Smooth muscle cell (in vitro differentiated cells): Measurements from ENCODE around the gene RBCK1. TPM values are rescaled to one million over a fixed set of nuclear protein-coding genes. Genes with fewer than 3 reads are reported as not detected.

Source experiments
- DNase-seq: peaks from one replicate; lab custom pipeline; 2025; ENCODE audit not compliant: unreplicated experiment; lab: John Stamatoyannopoulos, UW
- H2AFZ ChIP-seq: fragments of 200-600 bp; sonication (generic); 2 replicates; pipeline ENCODE4 v1.6.0; 2016; ENCODE audit warnings: antibody characterized with exemption, low read depth, mild to moderate bottlenecking
- H3F3A ChIP-seq: fragments of 200-600 bp; sonication (generic); 2 replicates; pipeline ENCODE4 v1.6.0; 2017; ENCODE audit warnings: antibody characterized with exemption, low read depth
- H3K27ac ChIP-seq: fragments of 200-600 bp; sonication (generic); 2 replicates; pipeline ENCODE4 v1.5.1; 2016; ENCODE audit warnings: low read depth, mild to moderate bottlenecking
- H3K27me3 ChIP-seq: fragments of 200-600 bp; sonication (generic); 2 replicates; pipeline ENCODE4 v1.6.1; 2016; ENCODE audit warnings: low read depth, mild to moderate bottlenecking
- H3K36me3 ChIP-seq: fragments of 200-600 bp; sonication (generic); 2 replicates; pipeline ENCODE4 v1.5.1; 2016; ENCODE audit warnings: low read depth
- H3K4me1 ChIP-seq: fragments of 200-600 bp; sonication (generic); 2 replicates; pipeline ENCODE4 v1.5.1; 2016; ENCODE audit warnings: low read depth
- H3K4me2 ChIP-seq: fragments of 200-600 bp; sonication (generic); 2 replicates; pipeline ENCODE4 v1.6.0; 2016; ENCODE audit warnings: mild to moderate bottlenecking
- H3K4me3 ChIP-seq: fragments of 200-600 bp; sonication (generic); 2 replicates; pipeline ENCODE4 v1.5.1; 2016; ENCODE audit warnings: mild to moderate bottlenecking
- H3K79me2 ChIP-seq: fragments of 200-600 bp; sonication (generic); 2 replicates; pipeline ENCODE4 v1.6.0; 2016; ENCODE audit warnings: low read depth, mild to moderate bottlenecking
- H3K9ac ChIP-seq: fragments of 200-600 bp; sonication (generic); 2 replicates; pipeline ENCODE4 v1.6.0; 2016; ENCODE audit warnings: low read depth
- H3K9me3 ChIP-seq: fragments of 200-600 bp; sonication (generic); replicated peaks from 2 replicates; pipeline ENCODE4 v1.5.1; 2016; ENCODE audit warnings: low read depth
- H4K20me1 ChIP-seq: fragments of 200-600 bp; sonication (generic); 2 replicates; pipeline ENCODE4 v1.6.0; 2016; ENCODE audit warnings: low read depth
- CTCF ChIP-seq: fragments of 200-600 bp; sonication (generic); IDR thresholded peaks from 2 replicates; pipeline ENCODE4 v1.5.1; 2017; ENCODE audit warnings: borderline replicate concordance, mild to moderate bottlenecking, antibody characterized with exemption; ENCODE audit not compliant: insufficient read depth, poor library complexity, severe bottlenecking
- WGBS: methylation state at CpG from one replicate; pipeline ENCODE4 v1.1.7; 2016; ENCODE audit warnings: low lambda C conversion rate; 5-methylcytosine and 5-hydroxymethylcytosine counted together
- polyA plus RNA-seq: library from polyadenylated mRNA; unstranded; fragments of >200 nt; fragmentation: Nextera tagmentation; extraction: Ambion mirVana; gene quantifications from 2 replicates; pipeline ENCODE4 v1.2.1, GENCODE V29; 2016
- total RNA-seq: library from RNA; depleted of rRNA; stranded (reverse); fragments of >200 nt; gene quantifications from 2 replicates; pipeline ENCODE4 v1.2.3, GENCODE V29; 2014

The RBCK1 gene
- total and polyA plus RNA-seq, 2 experiments from 2014 or later, result 43.0 to 53.9 TPM

- no peak for TF ChIP-seq CTCF
- Histone ChIP-seq H3F3A (peaks cover 5% of the 10 kb centered on the region), H3K27ac (peak overlapping the region; percentile 90), H4K20me1 (peaks cover 64% of the 10 kb centered on the region), H3K79me2 (peaks cover 71% of the 10 kb centered on the region), H3K4me2 (peak overlapping the region; percentile 93), H3K27me3 (no peaks in the 10 kb centered on the region), H3K36me3 (no peaks in the 10 kb centered on the region), H3K4me3 (peak overlapping the region; percentile 75), H3K9ac (peak overlapping the region; percentile 96), H2AFZ (no peak overlapping the region), H3K4me1 (peaks cover 19% of the 10 kb centered on the region), H3K9me3 (no peaks in the 10 kb centered on the region)
- WGBS, result 50% methylated on average over 3 of the region's 3 CpGs
- no peak for DNase-seq
These were observed 52.1 kb downstream of the RBCK1 start for GRCh38 chr20:460180-460579.

- Histone ChIP-seq H4K20me1 (peaks cover 59% of the 10 kb centered on the region), H3K9me3 (no peaks in the 10 kb centered on the region), H2AFZ (no peak overlapping the region), H3K27me3 (no peaks in the 10 kb centered on the region), H3K4me2 (peak overlapping the region; percentile 93), H3K4me1 (peaks cover 19% of the 10 kb centered on the region), H3F3A (peaks cover 5% of the 10 kb centered on the region), H3K9ac (peak overlapping the region; percentile 96), H3K79me2 (peaks cover 65% of the 10 kb centered on the region), H3K27ac (peak overlapping the region; percentile 90), H3K4me3 (peak overlapping the region; percentile 75), H3K36me3 (no peaks in the 10 kb centered on the region)
- no peak for TF ChIP-seq CTCF
- WGBS, result 77% methylated on average over 2 of the region's 2 CpGs
- no peak for DNase-seq
These were observed 52.6 kb downstream of the RBCK1 start for GRCh38 chr20:460707-461106.

- Histone ChIP-seq H3K9ac (peak overlapping the region; percentile 96), H3K27ac (peak overlapping the region; percentile 90), H4K20me1 (peaks cover 51% of the 10 kb centered on the region), H3K27me3 (no peaks in the 10 kb centered on the region), H3F3A (peaks cover 5% of the 10 kb centered on the region), H3K4me2 (peak overlapping the region; percentile 93), H3K9me3 (no peaks in the 10 kb centered on the region), H3K4me1 (peaks cover 19% of the 10 kb centered on the region), H2AFZ (peak overlapping the region; percentile 20), H3K4me3 (peak overlapping the region; percentile 75), H3K79me2 (peaks cover 57% of the 10 kb centered on the region), H3K36me3 (no peaks in the 10 kb centered on the region)
- DNase-seq, result peak; percentile 51
- TF ChIP-seq CTCF, result no peak
- 20% methylated on average over 46 of the region's 60 CpGs for WGBS
These were observed 53.4 kb downstream of the RBCK1 start for GRCh38 chr20:461254-462198.
